Vein endothelial cell (primary cell): ENCODE data around the gene CREBL2. TPM values are rescaled to one million over a fixed set of nuclear protein-coding genes. Genes with fewer than 3 reads are reported as not detected.

Experiments
- total RNA-seq: library from RNA; depleted of rRNA; stranded (reverse); fragments of >200 nt; gene quantifications from 2 replicates; pipeline ENCODE4 v1.2.3, GENCODE V29; 2012

The CREBL2 gene, protein sequence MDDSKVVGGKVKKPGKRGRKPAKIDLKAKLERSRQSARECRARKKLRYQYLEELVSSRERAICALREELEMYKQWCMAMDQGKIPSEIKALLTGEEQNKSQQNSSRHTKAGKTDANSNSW
- 26.1 and 26.3 TPM in 2 replicates for total RNA-seq

DNA sequence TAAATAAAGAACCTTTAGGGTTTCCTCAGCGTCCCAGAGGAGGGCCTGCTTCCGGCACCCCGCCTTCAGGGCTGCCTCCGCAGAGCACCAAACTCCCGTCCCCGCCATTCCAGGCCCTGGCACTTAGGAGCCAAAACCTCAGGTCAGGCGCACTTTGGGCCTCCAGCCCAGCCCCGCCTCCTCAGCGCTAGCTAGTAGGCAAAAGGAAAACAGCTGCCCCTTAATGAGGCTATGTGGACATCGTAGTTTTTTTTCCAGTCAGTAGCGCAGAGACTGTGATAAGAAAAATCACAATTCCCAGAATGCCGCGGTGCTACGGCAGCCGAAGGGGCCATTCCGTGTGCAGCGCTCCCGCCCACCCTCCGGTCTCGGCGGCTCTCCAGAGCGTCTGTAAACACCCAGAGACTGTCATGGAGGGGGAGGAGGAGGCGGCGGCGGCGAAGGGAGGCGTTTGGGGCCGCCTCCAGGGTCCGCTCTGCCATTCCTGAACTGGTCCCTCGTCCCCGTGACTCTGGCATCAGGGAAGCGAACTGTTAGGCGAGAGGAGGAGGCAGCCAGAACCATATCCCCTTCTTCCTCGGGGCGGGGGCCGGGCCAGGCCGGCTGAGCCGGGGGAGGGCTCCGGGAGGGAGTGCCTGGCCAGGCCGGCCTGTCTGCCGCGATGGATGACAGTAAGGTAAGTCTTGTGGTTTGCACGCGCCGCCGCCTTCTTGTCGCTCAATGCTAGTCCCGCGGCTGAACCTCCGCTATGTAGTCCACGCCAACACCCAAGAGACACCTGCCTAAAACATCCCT, at the start of gene CREBL2:
Gene CREBL2 (plus strand): TSS at position 365 of the 795 bp plus-strand sequence. CDS start 297 bp downstream, at position 662.

DNA sequence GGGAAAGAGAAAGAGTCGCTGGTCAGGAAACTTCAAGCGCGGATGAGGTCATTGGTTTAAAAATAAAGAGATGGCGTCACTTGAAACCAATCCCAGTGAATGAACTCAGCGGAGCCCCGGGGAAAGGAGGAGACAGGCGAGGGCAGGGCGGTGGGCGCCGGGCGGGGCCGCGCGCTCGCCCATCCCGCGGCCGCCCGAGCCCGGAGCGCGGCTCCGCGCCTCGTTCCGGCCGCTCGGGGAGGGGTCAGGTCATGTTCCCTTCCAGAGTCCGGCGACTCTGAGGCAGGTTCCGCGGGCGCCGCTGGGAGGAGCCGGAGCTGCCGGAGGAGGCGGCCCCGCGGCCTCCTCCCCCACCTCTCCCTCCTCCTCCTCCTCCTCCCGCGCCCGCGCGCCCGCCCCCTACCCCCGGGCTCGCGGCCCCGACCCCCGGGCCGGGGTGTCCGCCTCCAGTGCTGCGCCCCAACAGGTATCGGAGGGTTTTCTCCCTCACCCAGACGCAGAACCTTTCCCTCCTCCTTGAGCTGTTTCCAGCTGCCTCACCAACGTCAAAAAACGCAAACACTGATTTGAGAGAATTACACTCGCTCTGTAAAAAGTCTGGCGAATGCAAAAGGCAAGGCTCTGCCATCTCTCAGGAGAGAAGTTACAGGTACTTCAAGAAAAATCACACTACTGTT, 49.0 kb upstream of the CREBL2 start, which contains the start of gene DUSP16:
Gene DUSP16 (minus strand): TSS at position 279 of the 677 bp plus-strand sequence. CDS start 41,765 bp downstream, outside the sequence.

Other genes starting within 250 kb of the CREBL2 start
- gene DUSP16, start 49.0 kb upstream of the CREBL2 start, total RNA-seq: 10.6 and 11.1 TPM in 2 replicates
- 0.33 and 0.76 TPM in 2 replicates for gene GPR19, start 84.3 kb downstream of the CREBL2 start, total RNA-seq
- 32.9 and 52.9 TPM in 2 replicates for gene CDKN1B, start 105.5 kb downstream of the CREBL2 start, total RNA-seq
- 31.8 and 46.7 TPM in 2 replicates for gene APOLD1, start 173.8 kb downstream of the CREBL2 start, total RNA-seq
- 66.0 and 83.0 TPM in 2 replicates for gene DDX47, start 201.5 kb downstream of the CREBL2 start, total RNA-seq